ENCODE results near the gene CYP26C1.

DNA sequence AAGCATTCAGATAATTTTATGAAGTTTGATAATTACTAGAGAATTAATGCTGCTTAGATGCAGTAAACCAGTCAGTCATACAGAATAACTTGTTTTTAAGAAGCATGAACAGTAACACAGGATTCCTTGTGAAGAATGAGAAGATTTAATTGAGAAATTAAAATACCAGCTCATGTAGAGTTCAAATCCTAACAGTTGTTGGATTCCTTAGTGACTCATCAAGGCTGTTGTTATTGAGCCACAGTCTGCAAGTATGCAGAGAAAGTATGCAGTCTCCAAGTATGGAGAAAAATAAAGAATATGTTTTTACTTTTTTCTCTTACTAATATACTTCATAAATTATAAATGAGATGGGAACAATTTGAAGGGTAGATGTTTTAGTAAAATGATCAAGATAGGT is 30.2 kb upstream of the CYP26C1 start:
- TF ChIP-seq, protein P1, sequence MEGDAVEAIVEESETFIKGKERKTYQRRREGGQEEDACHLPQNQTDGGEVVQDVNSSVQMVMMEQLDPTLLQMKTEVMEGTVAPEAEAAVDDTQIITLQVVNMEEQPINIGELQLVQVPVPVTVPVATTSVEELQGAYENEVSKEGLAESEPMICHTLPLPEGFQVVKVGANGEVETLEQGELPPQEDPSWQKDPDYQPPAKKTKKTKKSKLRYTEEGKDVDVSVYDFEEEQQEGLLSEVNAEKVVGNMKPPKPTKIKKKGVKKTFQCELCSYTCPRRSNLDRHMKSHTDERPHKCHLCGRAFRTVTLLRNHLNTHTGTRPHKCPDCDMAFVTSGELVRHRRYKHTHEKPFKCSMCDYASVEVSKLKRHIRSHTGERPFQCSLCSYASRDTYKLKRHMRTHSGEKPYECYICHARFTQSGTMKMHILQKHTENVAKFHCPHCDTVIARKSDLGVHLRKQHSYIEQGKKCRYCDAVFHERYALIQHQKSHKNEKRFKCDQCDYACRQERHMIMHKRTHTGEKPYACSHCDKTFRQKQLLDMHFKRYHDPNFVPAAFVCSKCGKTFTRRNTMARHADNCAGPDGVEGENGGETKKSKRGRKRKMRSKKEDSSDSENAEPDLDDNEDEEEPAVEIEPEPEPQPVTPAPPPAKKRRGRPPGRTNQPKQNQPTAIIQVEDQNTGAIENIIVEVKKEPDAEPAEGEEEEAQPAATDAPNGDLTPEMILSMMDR (IDR thresholded peaks at IDR 0.05) = no peak
- no peak for TF ChIP-seq POLR2A (IDR thresholded peaks at IDR 0.05)
